Stimulated activated CD8-positive, alpha-beta memory T cell treated with anti-CD3 and anti-CD28 coated beads, Interleukin-15, amount 100 ng/mL, for 4 hours (primary cell): ENCODE data around the gene NFE2.
"Not testable (repeated sequence)": the region's sequence is repeated elsewhere in the genome, so short reads cannot be mapped to it uniquely, and the experiment has no call there.

ENCODE experiments used
- DNase-seq, 2 donors: peaks; one replicate each; pipeline ENCODE4 v3.0.0-alpha.2; 2020; ENCODE audit warnings: low read depth in 2 of 2

Gene NFE2

DNA sequence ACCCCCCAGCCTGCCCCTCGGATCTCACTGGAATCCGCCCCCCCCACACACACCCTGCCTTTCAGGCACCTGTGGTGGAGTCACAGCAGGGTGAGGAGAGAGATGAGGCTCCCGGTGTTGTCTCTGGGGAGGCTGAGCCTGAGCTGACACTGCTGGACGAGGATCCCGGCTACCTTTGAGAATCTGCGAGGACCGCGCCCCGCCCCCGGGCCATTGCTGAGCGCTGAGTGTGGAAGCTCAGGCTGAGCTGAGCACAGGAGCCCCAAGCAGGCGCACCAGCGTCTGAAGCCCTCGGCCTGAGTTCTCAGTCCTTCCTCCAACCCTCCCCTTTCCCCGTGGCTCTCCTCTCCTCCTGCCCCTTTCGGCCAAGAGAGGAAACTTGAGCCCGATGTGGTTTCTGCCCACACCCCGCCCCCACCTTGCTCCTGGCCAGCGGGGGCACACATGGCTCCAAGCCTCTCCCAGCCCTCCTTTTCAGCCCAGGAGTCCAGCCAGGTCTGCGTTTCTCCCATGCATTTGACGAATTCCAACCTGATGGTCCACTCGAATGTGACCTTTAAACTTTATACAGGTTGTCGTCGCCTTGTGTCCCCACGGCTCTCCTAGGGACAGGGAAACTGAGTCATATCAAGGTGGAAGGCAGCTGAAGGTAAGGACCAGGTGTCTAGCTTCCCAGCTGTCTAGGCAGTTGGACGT lies at the start of gene NFE2:
Gene NFE2, minus strand, starts transcription at position 284 of the 696 bp plus-strand sequence. CDS start 5,767 bp downstream, outside the sequence.
- no peak for DNase-seq

- DNase-seq = no peak
Measured at GRCh38 chr12:54349679-54350078, 48.9 kb upstream of the NFE2 start.

DNA sequence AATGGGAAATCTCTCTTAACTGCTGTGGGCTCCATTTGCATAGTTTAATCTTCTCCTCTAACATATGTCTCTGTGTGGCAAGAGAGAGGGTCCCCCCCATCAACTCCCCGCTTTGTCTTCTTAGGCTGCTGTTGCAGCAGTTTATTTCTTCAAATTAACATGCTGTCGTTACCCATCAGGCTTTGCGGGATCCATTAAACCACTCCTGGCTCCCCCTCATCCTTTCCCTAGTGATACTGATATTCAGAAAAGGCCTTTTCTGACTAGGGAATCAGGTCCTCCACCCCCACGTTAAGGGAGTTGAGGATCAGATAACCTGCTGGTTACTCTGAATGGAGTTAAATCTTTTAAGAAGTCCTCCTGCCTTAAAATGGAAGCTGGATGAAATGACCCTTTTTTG lies 48.2 kb upstream of the NFE2 start:
- DNase-seq = no peak

- DNase-seq = no peak
Measured at GRCh38 chr12:54341378-54342300, 40.8 kb upstream of the NFE2 start.

DNA sequence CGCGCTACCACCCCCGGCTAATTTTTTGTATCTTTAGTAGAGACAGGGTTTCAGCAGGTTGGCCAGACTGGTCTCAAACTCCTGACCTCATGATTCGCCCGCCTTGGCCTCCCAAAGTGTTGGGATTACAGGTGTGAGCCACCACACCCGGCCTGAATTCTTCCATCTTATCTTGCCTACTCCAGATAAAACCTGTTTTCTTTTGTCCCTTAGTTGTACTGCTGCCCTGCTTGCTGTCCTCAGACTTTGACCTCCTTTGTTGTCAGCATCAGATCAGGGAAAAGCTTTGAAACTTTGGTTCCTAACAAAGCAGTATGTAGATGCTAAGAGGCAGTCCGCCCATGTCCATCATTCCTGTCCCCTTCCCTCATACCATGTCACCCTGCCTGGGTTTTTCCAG lies 40.0 kb upstream of the NFE2 start:
- DNase-seq = no peak

GRCh38 chr12:54338698-54339296 lies 38.0 kb upstream of the NFE2 start:
- no peak for DNase-seq

- no peak for DNase-seq
Measured at GRCh38 chr12:54337854-54338650, 37.2 kb upstream of the NFE2 start.

GRCh38 chr12:54337280-54337842 lies 36.5 kb upstream of the NFE2 start:
- DNase-seq = no peak

DNA sequence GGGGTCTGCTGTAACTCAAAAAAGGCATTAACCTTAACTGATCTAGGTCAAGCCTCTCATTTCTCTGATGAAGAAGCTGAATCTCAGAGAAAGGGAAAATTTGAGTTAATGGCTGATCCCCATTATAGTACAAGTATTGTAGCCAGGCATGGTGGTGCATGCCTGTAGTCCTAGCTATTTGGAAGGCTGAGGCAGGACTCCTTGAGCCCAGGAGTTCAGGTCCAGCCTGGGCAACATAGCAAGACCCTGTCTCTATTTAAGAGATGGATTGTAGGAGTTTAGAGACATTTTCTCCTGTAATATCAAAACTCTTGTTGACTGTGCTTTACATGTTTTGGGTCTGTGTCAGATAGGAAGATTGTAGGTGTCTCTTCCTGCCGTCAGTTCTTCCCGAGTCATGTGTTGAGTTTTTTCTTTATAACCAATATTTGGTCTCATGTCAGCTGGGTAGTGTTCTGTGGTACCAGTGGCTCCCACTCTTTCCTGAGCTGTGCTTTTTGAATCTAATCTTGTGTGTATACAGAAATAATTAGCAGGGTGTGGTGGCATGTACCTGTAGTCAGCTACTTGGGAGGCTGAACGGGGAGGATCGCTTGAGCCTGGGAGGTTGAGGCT lies 32.7 kb upstream of the NFE2 start:
- no peak for DNase-seq

- DNase-seq = no peak
Measured at GRCh38 chr12:54331461-54331860, 30.6 kb upstream of the NFE2 start.

DNA sequence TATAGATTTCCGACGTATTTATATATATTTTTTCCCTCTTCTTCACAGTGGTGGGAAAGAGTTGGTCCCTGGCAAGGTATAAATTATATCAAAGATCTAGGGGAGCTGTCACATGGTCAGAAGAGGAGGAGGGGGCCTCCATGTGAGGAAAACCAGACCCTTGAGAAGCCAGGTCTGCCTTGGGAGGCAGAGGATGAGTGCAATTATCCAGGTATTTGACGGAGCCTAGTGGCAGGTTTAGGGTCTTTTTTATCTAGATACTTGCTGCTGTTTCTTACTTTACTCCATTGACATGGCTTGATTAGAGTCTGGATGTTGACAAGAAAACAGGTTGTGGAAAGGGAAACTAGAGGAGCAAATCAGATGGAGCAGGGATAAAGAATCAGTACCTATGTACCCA lies 29.6 kb upstream of the NFE2 start:
- DNase-seq = no peak

DNA sequence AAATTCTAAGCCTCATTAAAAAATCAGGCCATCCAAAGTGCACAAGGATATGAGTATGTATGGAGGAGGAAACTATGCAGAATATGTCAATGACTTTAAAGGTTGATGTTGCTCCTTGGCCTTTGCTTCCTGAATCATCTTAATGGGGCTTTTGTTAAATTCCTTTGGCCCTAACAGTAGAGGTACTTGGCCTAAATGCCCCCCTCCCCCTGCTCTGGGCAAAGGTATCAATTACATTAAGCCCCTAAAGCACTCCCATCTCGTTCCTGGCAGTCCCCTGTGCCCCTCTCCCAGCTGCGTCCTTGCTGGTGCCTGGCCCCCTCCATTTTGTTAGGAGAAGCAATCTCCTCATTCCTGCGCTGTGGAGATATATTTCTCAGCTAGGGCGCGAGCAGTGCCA lies 28.9 kb upstream of the NFE2 start:
- DNase-seq = no peak

- DNase-seq = no peak
Measured at GRCh38 chr12:54328595-54329337, 28.0 kb upstream of the NFE2 start.

- DNase-seq = not testable (repeated sequence)
Measured at GRCh38 chr12:54325442-54326109, 24.8 kb upstream of the NFE2 start.

DNA sequence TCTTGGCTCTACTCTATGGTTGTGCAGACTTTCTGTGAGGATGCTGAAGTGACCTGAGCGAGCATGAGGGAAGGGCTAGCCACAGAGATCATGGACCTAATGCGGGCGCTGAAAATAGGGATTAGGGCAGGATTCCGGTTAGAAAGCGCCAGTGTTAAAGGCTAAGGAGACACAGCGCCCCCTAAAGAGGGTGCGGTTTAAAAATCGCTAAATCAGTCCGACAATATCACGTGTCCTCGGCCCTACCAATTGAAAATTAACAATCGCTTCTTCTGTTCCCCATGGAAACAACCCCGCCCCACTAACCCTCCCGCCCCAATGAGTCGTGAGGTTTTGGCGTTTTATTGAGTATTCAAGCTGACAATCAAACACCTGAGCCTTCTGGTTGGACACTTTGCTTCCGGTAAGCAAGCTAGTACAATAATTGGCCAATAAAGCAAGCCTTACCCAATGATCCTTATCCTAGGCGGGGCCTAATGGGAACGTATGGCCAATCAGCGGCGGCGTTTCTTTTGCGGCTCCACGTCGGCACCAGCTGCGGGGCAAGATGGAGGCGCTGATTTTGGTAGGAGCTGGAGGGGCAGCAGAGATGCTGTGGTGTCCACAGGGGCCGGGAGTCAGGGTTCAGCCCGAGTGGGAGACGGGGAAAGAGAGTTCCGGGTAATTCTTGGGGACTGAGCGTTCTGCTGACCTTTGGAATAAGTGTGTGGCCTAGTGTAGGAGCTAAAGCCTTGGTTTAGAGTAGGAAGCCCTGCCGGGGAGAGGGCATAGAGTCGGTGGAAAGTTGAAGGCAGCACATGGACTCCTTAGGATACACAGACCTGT lies 24.0 kb upstream of the NFE2 start, which contains the start of gene COPZ1:
Gene COPZ1, plus strand, starts transcription at position 515 of the 825 bp plus-strand sequence. Its CDS starts 33 bp downstream, at position 548.
- DNase-seq = peak; percentile 79 to 95

DNA sequence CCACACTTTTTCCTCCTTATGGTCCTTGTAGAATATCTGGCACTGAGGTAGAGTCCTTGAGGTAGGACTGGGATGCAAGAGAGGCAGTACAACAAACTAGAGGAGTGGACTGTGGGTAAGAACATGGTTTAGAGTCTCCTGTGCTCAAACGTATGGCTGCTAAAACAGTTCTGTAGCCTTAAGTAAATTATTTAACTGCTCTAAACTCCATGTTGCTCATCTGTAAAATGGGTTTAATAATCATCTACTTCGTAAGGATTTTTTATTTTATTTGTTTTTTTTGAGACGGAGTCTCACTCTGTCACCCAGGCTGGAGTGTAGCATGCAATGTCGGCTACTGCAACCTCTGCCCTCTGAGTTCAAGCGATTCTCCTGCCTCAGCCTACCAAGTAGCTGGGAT lies 20.5 kb upstream of the NFE2 start:
- DNase-seq = no peak

DNA sequence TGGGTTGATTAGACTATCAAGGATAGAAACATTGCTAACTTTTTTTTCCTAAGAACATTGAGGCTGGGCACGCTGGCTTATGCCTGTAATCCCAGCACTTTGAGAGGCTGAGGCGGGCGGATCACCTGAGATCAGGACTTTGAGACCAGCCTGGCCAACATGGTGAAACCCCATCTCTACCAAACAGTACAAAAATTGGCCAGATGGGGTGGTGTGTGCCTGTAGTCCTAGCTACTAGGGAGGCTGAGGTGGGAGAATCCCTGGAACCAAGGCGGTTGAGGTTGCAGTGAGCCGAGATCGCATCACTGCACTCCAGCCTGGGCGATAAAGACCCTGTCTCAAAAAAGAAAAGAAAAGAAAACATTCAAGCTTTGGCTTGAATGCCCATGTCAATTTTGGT lies 11.5 kb upstream of the NFE2 start:
- DNase-seq = not testable (repeated sequence)

DNA sequence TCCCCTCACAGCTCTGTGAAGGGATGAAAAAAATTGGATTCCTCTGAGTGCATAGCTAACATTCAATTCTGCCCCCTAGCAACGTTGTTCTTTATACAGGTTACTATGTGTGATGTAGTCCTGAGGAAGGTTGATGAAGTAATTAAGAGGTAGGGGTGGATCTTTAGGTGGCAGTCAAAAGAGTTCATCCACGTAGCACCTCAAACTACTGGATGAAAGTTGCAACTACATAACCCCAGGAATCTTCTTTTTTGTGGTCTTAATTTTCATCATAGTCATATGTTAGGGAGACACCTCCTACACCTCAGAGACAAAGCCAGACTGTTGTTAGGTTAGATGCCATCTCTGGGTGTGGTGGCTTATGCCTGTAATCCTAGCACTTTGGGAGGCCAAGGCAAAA lies 10.2 kb upstream of the NFE2 start:
- DNase-seq = no peak
